Loucy (cell line): ENCODE data around the gene ZNF865.

Source experiments
- CTCF ChIP-seq: fragments of 200-600 bp; sonication (generic); conservative IDR thresholded peaks from 2 replicates; pipeline ENCODE4 v1.5.1; 2014; ENCODE audit warnings: mild to moderate bottlenecking, antibody characterized with exemption, low read length
- EZH2phosphoT487 ChIP-seq: fragments of 200-600 bp; IDR thresholded peaks from 2 replicates; pipeline ENCODE4 v1.6.1; 2018; ENCODE audit warnings: antibody characterized with exemption, mild to moderate bottlenecking, moderate library complexity, borderline replicate concordance

GRCh38 chr19:55640577-55641425 is 35.4 kb downstream of the ZNF865 start, which contains the start of gene ZNF580:
- TF ChIP-seq CTCF (no peak), EZH2phosphoT487 (no peak)
